ENCODE measurements around the gene HS6ST3. TPM values are rescaled to one million over a fixed set of nuclear protein-coding genes. Genes with fewer than 3 reads are reported as not detected.

Gene HS6ST3
- total and polyA plus RNA-seq, 7 donors, result under 0.01 to 0.71 (median 0.33) TPM; not detected in 2

GRCh38 chr13:96797136-96797535 lies 707.2 kb downstream of the HS6ST3 start:
- intact Hi-C loops (cut with DNase I), result no loop called here
- TF ChIP-seq CTCF (IDR thresholded peaks at IDR 0.05) (no peak), POLR2A (IDR thresholded peaks at IDR 0.05) (no peak), EP300 (IDR thresholded peaks at IDR 0.05) (no peak), POLR2AphosphoS5 (IDR thresholded peaks at IDR 0.05) (no peak)
- Histone ChIP-seq H3K27me3 (no peaks in the 10 kb centered on the region), H3K36me3 (no peaks in the 10 kb centered on the region), H3K4me1 (no peaks in the 10 kb centered on the region), H3K27ac (no peak overlapping the region), H3K9me3 (no peaks in the 10 kb centered on the region), H3K4me3 (no peak overlapping the region)
- DNase-seq, result no peak
- 10 to 45% methylated on average over 1 of the region's 1 CpG for WGBS, 2 donors

- Histone ChIP-seq H3K9me3 (no peaks in the 10 kb centered on the region), H3K27ac (no peak overlapping the region), H3K36me3 (no peaks in the 10 kb centered on the region), H3K4me1 (no peaks in the 10 kb centered on the region), H3K4me3 (no peak overlapping the region), H3K27me3 (no peaks in the 10 kb centered on the region)
- intact Hi-C loops (cut with DNase I), result no loop called here
- DNase-seq, result no peak
- no peak for TF ChIP-seq EP300 (IDR thresholded peaks at IDR 0.05)
- no peak for TF ChIP-seq POLR2AphosphoS5 (IDR thresholded peaks at IDR 0.05)
- TF ChIP-seq POLR2A (IDR thresholded peaks at IDR 0.05), result no peak
- TF ChIP-seq CTCF (IDR thresholded peaks at IDR 0.05), result no peak
- 82 to 88% methylated on average over 3 of the region's 3 CpGs for WGBS, 2 donors
These were observed 713.7 kb downstream of the HS6ST3 start for GRCh38 chr13:96803456-96804100.

- Histone ChIP-seq H3K27ac (no peak overlapping the region), H3K27me3 (no peaks in the 10 kb centered on the region), H3K4me3 (no peak overlapping the region), H3K36me3 (no peaks in the 10 kb centered on the region), H3K9me3 (no peaks in the 10 kb centered on the region), H3K4me1 (no peaks in the 10 kb centered on the region)
- 50 to 76% methylated on average over 6 of the region's 6 CpGs for WGBS, 2 donors
- no peak for DNase-seq
- TF ChIP-seq EP300 (IDR thresholded peaks at IDR 0.05) (no peak), POLR2A (IDR thresholded peaks at IDR 0.05) (no peak), POLR2AphosphoS5 (IDR thresholded peaks at IDR 0.05) (no peak), CTCF (IDR thresholded peaks at IDR 0.05) (no peak)
- intact Hi-C loops (cut with DNase I), result no loop called here
These were observed 714.3 kb downstream of the HS6ST3 start for GRCh38 chr13:96804174-96804573.

- H3K4me1 ChIP-seq, result no peaks in the 10 kb centered on the region
- H3K27me3 ChIP-seq, result no peaks in the 10 kb centered on the region
- H3K36me3 ChIP-seq, result no peaks in the 10 kb centered on the region
- no peak for DNase-seq
- no peak overlapping the region for H3K27ac ChIP-seq
- 44 to 76% methylated on average over 3 of the region's 3 CpGs for WGBS, 2 donors
- no peaks in the 10 kb centered on the region for H3K9me3 ChIP-seq
- intact Hi-C loops (cut with DNase I), result no loop called here
- no peak overlapping the region for H3K4me3 ChIP-seq
- TF ChIP-seq POLR2A (IDR thresholded peaks at IDR 0.05) (no peak), CTCF (IDR thresholded peaks at IDR 0.05) (no peak), POLR2AphosphoS5 (IDR thresholded peaks at IDR 0.05) (no peak), EP300 (IDR thresholded peaks at IDR 0.05) (no peak)
These were observed 716.8 kb downstream of the HS6ST3 start for GRCh38 chr13:96806746-96807145.

All from sigmoid colon (tissue), 7 donors.